Calu3 (cell line): ENCODE data around the gene LIMS1. TPM values are rescaled to one million over a fixed set of nuclear protein-coding genes. Genes with fewer than 3 reads are reported as not detected.
"Not testable (repeated sequence)": the region's sequence is repeated elsewhere in the genome, so short reads cannot be mapped to it uniquely, and the experiment has no call there.

ENCODE experiments used
- BruUV-seq: library from RNA; stranded (reverse); fragments of 400-500 nt; replicated peaks from 2 replicates; lab custom pipeline; 2021; lab: Mats Ljungman, UMichigan
- CTCF ChIA-PET: fragments of 300-600 bp; sonication (Branson Sonifier 250); formaldehyde crosslinking; loops from one replicate; lab custom pipeline; 2022; ENCODE audit warnings: antibody characterized with exemption; lab: Charles Lee
- DNase-seq: peaks from one replicate; pipeline ENCODE4 v3.0.0; 2022
- H3K27ac Mint-ChIP-seq: one replicate; pipeline ENCODE4 v1.8.0; 2022; ENCODE audit warnings: mixed read lengths; ENCODE audit not compliant: unreplicated experiment
- H3K27me3 Mint-ChIP-seq: one replicate; pipeline ENCODE4 v1.8.0; 2022; ENCODE audit warnings: mixed read lengths; ENCODE audit not compliant: unreplicated experiment
- H3K36me3 Mint-ChIP-seq: one replicate; pipeline ENCODE4 v1.8.0; 2022; ENCODE audit warnings: mild to moderate bottlenecking, moderate library complexity, mixed read lengths; ENCODE audit not compliant: insufficient read depth, unreplicated experiment
- H3K4me1 Mint-ChIP-seq: one replicate; pipeline ENCODE4 v1.8.0; 2022; ENCODE audit warnings: mild to moderate bottlenecking, low read depth, mixed read lengths; ENCODE audit not compliant: unreplicated experiment
- H3K4me3 Mint-ChIP-seq: one replicate; pipeline ENCODE4 v1.8.0; 2022; ENCODE audit warnings: mild to moderate bottlenecking, low read depth, moderate library complexity, mixed read lengths; ENCODE audit not compliant: unreplicated experiment
- H3K9me3 Mint-ChIP-seq: one replicate; pipeline ENCODE4 v1.8.0; 2022; ENCODE audit warnings: low read depth, mixed read lengths; ENCODE audit not compliant: unreplicated experiment
- intact Hi-C: fragments of 100-400 bp; cut with micrococcal nuclease; formaldehyde crosslinking; loops from one replicate; pipeline ENCODE4 v1.10.0; 2022; ENCODE audit not compliant: unreplicated experiment
- total RNA-seq: library from RNA; stranded (reverse); gene quantifications from 2 replicates; pipeline ENCODE4 v1.2.3, GENCODE V29; 2022

The LIMS1 gene
- total RNA-seq, 1 experiment from 2014 or later = 51.5 TPM

GRCh38 chr2:108663346-108663745, 129.1 kb downstream of the LIMS1 start:
- not testable (repeated sequence) for H3K4me3 Mint-ChIP-seq

GRCh38 chr2:108664089-108664488, 129.8 kb downstream of the LIMS1 start:
- H3K36me3 Mint-ChIP-seq, H3K9me3 Mint-ChIP-seq, H3K4me3 Mint-ChIP-seq, intact Hi-C loops, H3K27me3 Mint-ChIP-seq, CTCF ChIA-PET, DNase-seq, BruUV-seq, H3K4me1 Mint-ChIP-seq, H3K27ac Mint-ChIP-seq: not testable (repeated sequence)

More at GRCh38 chr2:108663346-108663745, 129.1 kb downstream of the LIMS1 start:
- H3K27me3 Mint-ChIP-seq, H3K9me3 Mint-ChIP-seq, DNase-seq, BruUV-seq, CTCF ChIA-PET, H3K27ac Mint-ChIP-seq, intact Hi-C loops, H3K36me3 Mint-ChIP-seq, H3K4me1 Mint-ChIP-seq: not testable (repeated sequence)

GRCh38 chr2:108664979-108665378, 130.7 kb downstream of the LIMS1 start:
- H3K27me3 Mint-ChIP-seq, CTCF ChIA-PET, DNase-seq, H3K27ac Mint-ChIP-seq, H3K4me1 Mint-ChIP-seq, H3K9me3 Mint-ChIP-seq, intact Hi-C loops, H3K4me3 Mint-ChIP-seq, H3K36me3 Mint-ChIP-seq, BruUV-seq: not testable (repeated sequence)

- H3K27ac Mint-ChIP-seq, H3K36me3 Mint-ChIP-seq, BruUV-seq, intact Hi-C loops, CTCF ChIA-PET, H3K9me3 Mint-ChIP-seq, H3K27me3 Mint-ChIP-seq, H3K4me1 Mint-ChIP-seq, H3K4me3 Mint-ChIP-seq, DNase-seq: not testable (repeated sequence)
Observed at GRCh38 chr2:108665975-108666374, 131.7 kb downstream of the LIMS1 start.

- DNase-seq, H3K9me3 Mint-ChIP-seq, H3K27me3 Mint-ChIP-seq, H3K36me3 Mint-ChIP-seq, CTCF ChIA-PET, H3K4me1 Mint-ChIP-seq, H3K27ac Mint-ChIP-seq, intact Hi-C loops, H3K4me3 Mint-ChIP-seq, BruUV-seq: not testable (repeated sequence)
Observed at GRCh38 chr2:108667140-108667539, 132.9 kb downstream of the LIMS1 start.

GRCh38 chr2:108670282-108670681, 136.0 kb downstream of the LIMS1 start:
- H3K27me3 Mint-ChIP-seq, H3K36me3 Mint-ChIP-seq, BruUV-seq, CTCF ChIA-PET, DNase-seq, intact Hi-C loops, H3K27ac Mint-ChIP-seq, H3K4me1 Mint-ChIP-seq, H3K9me3 Mint-ChIP-seq, H3K4me3 Mint-ChIP-seq: not testable (repeated sequence)

- H3K27ac Mint-ChIP-seq, intact Hi-C loops, BruUV-seq: not testable (repeated sequence)
Observed at GRCh38 chr2:108672200-108672805, 138.0 kb downstream of the LIMS1 start.

GRCh38 chr2:108676522-108676921, 142.3 kb downstream of the LIMS1 start:
- H3K36me3 Mint-ChIP-seq, BruUV-seq, DNase-seq, intact Hi-C loops, CTCF ChIA-PET, H3K27ac Mint-ChIP-seq, H3K27me3 Mint-ChIP-seq, H3K4me3 Mint-ChIP-seq, H3K9me3 Mint-ChIP-seq: not testable (repeated sequence)
- H3K4me1 Mint-ChIP-seq = peaks cover 19% of the 10 kb centered on the region

More at GRCh38 chr2:108672200-108672805, 138.0 kb downstream of the LIMS1 start:
- CTCF ChIA-PET, H3K4me1 Mint-ChIP-seq, DNase-seq, H3K4me3 Mint-ChIP-seq, H3K9me3 Mint-ChIP-seq, H3K36me3 Mint-ChIP-seq, H3K27me3 Mint-ChIP-seq: not testable (repeated sequence)

GRCh38 chr2:108677239-108677744, 143.0 kb downstream of the LIMS1 start:
- CTCF ChIA-PET, H3K27me3 Mint-ChIP-seq, BruUV-seq, H3K9me3 Mint-ChIP-seq, intact Hi-C loops, DNase-seq, H3K4me3 Mint-ChIP-seq, H3K27ac Mint-ChIP-seq, H3K36me3 Mint-ChIP-seq: not testable (repeated sequence)
- H3K4me1 Mint-ChIP-seq = peaks cover 19% of the 10 kb centered on the region

GRCh38 chr2:108678198-108678651, 144.0 kb downstream of the LIMS1 start:
- H3K9me3 Mint-ChIP-seq, intact Hi-C loops, H3K27me3 Mint-ChIP-seq, H3K36me3 Mint-ChIP-seq, BruUV-seq: not testable (repeated sequence)
- DNase-seq = peak; percentile 10
- CTCF ChIA-PET = interaction anchor here (1.8 kb wide), 1 partner anchor 42 kb away, joined by 5 read pairs; no protein-coding TSS in a partner anchor
- H3K4me1 Mint-ChIP-seq = peaks cover 19% of the 10 kb centered on the region
- H3K4me3 Mint-ChIP-seq = peak overlapping the region; percentile 36
- H3K27ac Mint-ChIP-seq = peak overlapping the region; percentile 70
